Ovary (tissue), 9 donors: ENCODE data around the gene NPAT. TPM values are rescaled to one million over a fixed set of nuclear protein-coding genes. Genes with fewer than 3 reads are reported as not detected.

Experiments
- DNase-seq, 5 donors: peaks; one replicate each; pipeline ENCODE4 v3.0.0-alpha.2; 2019 to 2020
- H3K27ac ChIP-seq, 2 donors: fragments of 200-600 bp; one replicate each; pipeline versions ENCODE4 v1.5.1 to v1.8.0; 2019 to 2022
- H3K27me3 ChIP-seq: fragments of 200-600 bp; one replicate; pipeline ENCODE4 v1.8.0; 2022
- H3K36me3 ChIP-seq: fragments of 200-600 bp; sonication (generic); one replicate; pipeline ENCODE4 v1.5.1; 2019
- H3K4me1 ChIP-seq: one replicate; pipeline ENCODE4 v1.8.1; 2013; ENCODE audit warnings: mild to moderate bottlenecking, moderate library complexity; ENCODE audit not compliant: insufficient read depth
- H3K4me3 ChIP-seq: fragments of 200-600 bp; sonication (generic); one replicate; pipeline ENCODE4 v1.5.1; 2017
- H3K9me3 ChIP-seq, 2 donors: fragments of 200-600 bp in 1 of 2; sonication (generic) in 1 of 2; one replicate each; pipeline versions ENCODE4 v1.5.1 to v1.8.1; 2013 to 2019; ENCODE audit warnings: mild to moderate bottlenecking in 1 of 2, moderate library complexity in 1 of 2
- CTCF ChIP-seq, 3 donors: fragments of 450-650 bp in 2 of 3; fragments of 200-600 bp in 1 of 3; IDR thresholded peaks; one replicate each; pipeline versions ENCODE4 v1.5.1 to v1.8.0; 2016 to 2022; ENCODE audit warnings: antibody characterized with exemption in 3 of 3, mild to moderate bottlenecking in 1 of 3
- EP300 ChIP-seq: sonication (generic); formaldehyde crosslinking; IDR thresholded peaks from one replicate; pipeline ENCODE4 v1.6.1; 2017; ENCODE audit warnings: antibody characterized with exemption
- POLR2A ChIP-seq: fragments of 450-650 bp; IDR thresholded peaks from one replicate; pipeline ENCODE4 v1.6.1; 2017; ENCODE audit warnings: antibody characterized with exemption, mild to moderate bottlenecking, moderate library complexity
- WGBS, 3 donors: extraction: QIAGEN DNeasy Blood & Tissue Kit in 1 of 3; methylation state at CpG; one replicate each; pipeline versions ENCODE4 v1.1.5 to v1.1.7; 2013 to 2017; 5-methylcytosine and 5-hydroxymethylcytosine counted together
- intact Hi-C, 4 donors: fragments of 100-400 bp; cut with DNase I; formaldehyde crosslinking; loops; one replicate each; pipeline versions ENCODE4 v1.11.0 to v1.15.1; 2022 to 2023
- polyA plus RNA-seq, 2 donors: library from polyadenylated mRNA; stranded (reverse); fragments of 200-250 nt in 1 of 2; fragments of 350-450 nt in 1 of 2; fragmentation: Illumina TruSeq in 1 of 2; extraction: RNeasy Lipid Tissue Mini Kit (QIAGEN cat#74804) in 1 of 2; gene quantifications; one replicate each; pipeline ENCODE4 v1.2.3, GENCODE V29; 2013 to 2014
- total RNA-seq, 7 donors: library from RNA; depleted of rRNA in 2 of 7; stranded (reverse); fragments of >200 nt in 2 of 7; fragmentation: NEBNext Ultra II Directional in 3 of 7; extraction: Animal tissue kit (Norgen Biotek cat#: 25700) in 3 of 7; gene quantifications; one replicate each; pipeline versions ENCODE4 v1.1.0 to v1.2.4, GENCODE V29; 2016 to 2023
- donor health status: DM: no; HTN: no; CAD: no; lungs with moderate emphysema.
- donor health status: DM: no; HTN: no; CAD: no.
- donor health status: Bipolar disorder and iron deficiency.
- donor health status: DM: yes; HTN: yes; CAD: no.
- donor health status: DM: no; HTN: no; CAD: no.
- donor health status: DM: yes; HTN: yes; CAD: no.

NPAT gene
- total and polyA plus RNA-seq, 9 donors, result 6.2 to 23.3 (median 16.5) TPM

GRCh38 chr11:108221911-108222573, 396 bp downstream of the NPAT start:
- H3K36me3 ChIP-seq, result no peaks in the 10 kb centered on the region
- peaks cover 5% of the 10 kb centered on the region for H3K4me1 ChIP-seq
- H3K27ac ChIP-seq, result peak overlapping the region; percentile 56 to 80
- no peaks in the 10 kb centered on the region for H3K9me3 ChIP-seq
- intact Hi-C loops, result loop anchor here in 2 of 4 donors (5.0 to 10.0 kb wide), 5 partner anchors 97 to 445 kb away; partner anchors contain the start of genes ACAT1 (in 2 of the 2), C11orf65 (in 1 of the 2), CUL5 (in 1 of the 2) and DDX10 (in 1 of the 2)
- peak overlapping the region; percentile 92 for H3K4me3 ChIP-seq
- 0 to 1% (median 0%) methylated on average over 29 of the region's 29 CpGs for WGBS, 3 donors
- TF ChIP-seq POLR2A, result no peak
- no peak for TF ChIP-seq CTCF (IDR thresholded peaks at IDR 0.05)
- TF ChIP-seq EP300, result no peak
- DNase-seq, result no peak
- no peaks in the 10 kb centered on the region for H3K27me3 ChIP-seq

- Histone ChIP-seq H3K27me3 (no peaks in the 10 kb centered on the region), H3K36me3 (no peaks in the 10 kb centered on the region), H3K4me1 (peaks cover 5% of the 10 kb centered on the region), H3K9me3 (no peaks in the 10 kb centered on the region), H3K27ac (no peak overlapping the region), H3K4me3 (peak overlapping the region; percentile 92)
- intact Hi-C loops, result loop anchor here in 2 of 4 donors (5.0 to 10.0 kb wide), 5 partner anchors 97 to 446 kb away; partner anchors contain the start of genes ACAT1 (in 2 of the 2), C11orf65 (in 1 of the 2), CUL5 (in 1 of the 2) and DDX10 (in 1 of the 2)
- DNase-seq, result no peak
- TF ChIP-seq EP300 (no peak), POLR2A (no peak), CTCF (IDR thresholded peaks at IDR 0.05) (no peak)
- WGBS, 3 donors, result 0 to 1% (median 1%) methylated on average over 12 of the region's 12 CpGs
These were observed 1.1 kb downstream of the NPAT start for GRCh38 chr11:108221371-108221770.

GRCh38 chr11:108220721-108221336, 1.6 kb downstream of the NPAT start:
- H3K4me1 ChIP-seq, result peaks cover 5% of the 10 kb centered on the region
- H3K36me3 ChIP-seq, result no peaks in the 10 kb centered on the region
- no peaks in the 10 kb centered on the region for H3K9me3 ChIP-seq
- no peaks in the 10 kb centered on the region for H3K27me3 ChIP-seq
- no peak for DNase-seq
- no peak overlapping the region for H3K27ac ChIP-seq
- TF ChIP-seq CTCF (IDR thresholded peaks at IDR 0.05), result no peak
- no peak for TF ChIP-seq POLR2A
- no peak for TF ChIP-seq EP300
- peak overlapping the region; percentile 92 for H3K4me3 ChIP-seq
- 37 to 48% (median 42%) methylated on average over 5 of the region's 5 CpGs for WGBS, 3 donors
- intact Hi-C loops, result loop anchor here in 2 of 4 donors (5.0 to 10.0 kb wide), 5 partner anchors 96 to 446 kb away; partner anchors contain the start of genes ACAT1 (in 2 of the 2), C11orf65 (in 1 of the 2), CUL5 (in 1 of the 2) and DDX10 (in 1 of the 2)

DNA sequence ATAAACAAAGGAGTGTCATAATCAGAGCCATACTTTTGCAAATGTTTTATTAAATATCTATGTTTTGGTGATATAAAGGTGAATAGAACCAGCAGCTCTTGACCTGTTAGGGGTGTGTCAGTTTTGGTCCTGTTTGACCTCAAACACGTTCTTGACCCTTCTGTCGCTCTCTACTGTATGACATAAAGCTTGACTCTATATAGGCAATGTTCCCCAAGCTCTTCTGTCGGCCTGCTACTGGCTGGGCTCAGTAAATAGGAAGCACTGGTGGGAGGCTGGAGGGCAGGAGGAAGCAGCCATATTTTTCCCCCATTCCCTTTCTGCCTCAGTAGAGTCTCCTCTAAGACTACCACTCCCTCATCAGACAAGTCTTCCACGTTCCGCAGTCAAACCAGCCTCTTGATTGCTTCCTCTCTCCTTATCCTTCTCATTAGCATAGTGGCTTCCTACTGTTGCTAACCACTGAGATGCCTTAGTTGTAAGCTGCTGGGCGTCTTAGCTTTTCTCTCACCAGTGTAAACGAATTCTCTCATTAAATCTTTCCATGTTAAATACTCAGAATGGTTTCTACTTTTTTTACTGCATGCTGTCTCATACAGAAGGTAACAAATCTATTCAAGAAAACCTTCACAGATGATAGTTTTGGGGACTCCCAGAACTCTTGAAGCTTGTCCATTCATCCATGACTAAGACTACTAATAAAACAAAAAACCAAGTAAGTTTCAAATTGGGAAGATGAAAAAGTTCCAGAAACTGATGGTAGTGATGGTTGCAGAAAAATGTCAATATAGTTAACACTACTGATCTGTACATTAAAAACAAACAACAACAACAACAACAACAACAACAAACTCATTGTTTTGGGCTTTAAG, 3.3 kb downstream of the NPAT start:
- no peak for DNase-seq
- Histone ChIP-seq H3K9me3 (no peaks in the 10 kb centered on the region), H3K27ac (no peak overlapping the region), H3K4me3 (no peak overlapping the region), H3K27me3 (no peaks in the 10 kb centered on the region), H3K36me3 (no peaks in the 10 kb centered on the region), H3K4me1 (peaks cover 4% of the 10 kb centered on the region)
- no peak for TF ChIP-seq POLR2A
- no peak for TF ChIP-seq CTCF (IDR thresholded peaks at IDR 0.05)
- no peak for TF ChIP-seq EP300
- intact Hi-C loops, result no loop called here
- WGBS, 3 donors, result 84 to 91% (median 90%) methylated on average over 7 of the region's 7 CpGs
